Endometrium (tissue), 2 donors: ENCODE results near the gene PNLDC1.
"Not testable (repeated sequence)": the region's sequence is repeated elsewhere in the genome, so short reads cannot be mapped to it uniquely, and the experiment has no call there.

Experiments
- FAIRE-seq: peaks from 2 replicates; lab custom pipeline; 2012; peaks lifted over from hg19 to GRCh38; lab: Jason Lieb, UNC
- donor health status: control.
- donor health status: control.

Gene PNLDC1

DNA sequence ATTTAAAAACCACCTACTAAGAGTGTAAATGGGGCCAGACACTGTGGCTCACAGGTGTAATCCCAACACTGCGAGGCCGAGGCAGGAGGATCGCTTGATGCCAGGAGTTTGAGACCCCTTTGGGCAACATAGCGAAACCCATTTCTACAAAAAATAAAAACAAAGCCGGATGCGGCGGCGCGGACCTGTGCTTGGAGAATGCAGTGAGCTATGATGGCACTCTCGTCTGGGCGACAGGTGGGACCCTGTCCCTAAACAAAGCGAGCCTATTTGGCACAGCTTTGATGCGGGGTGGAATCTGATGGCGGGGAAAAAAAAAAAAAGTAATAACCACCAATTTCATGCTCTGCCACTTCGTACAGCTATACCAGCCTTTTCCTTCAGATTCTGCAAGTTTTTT lies 11.8 kb upstream of the PNLDC1 start:
- FAIRE-seq = no peak

DNA sequence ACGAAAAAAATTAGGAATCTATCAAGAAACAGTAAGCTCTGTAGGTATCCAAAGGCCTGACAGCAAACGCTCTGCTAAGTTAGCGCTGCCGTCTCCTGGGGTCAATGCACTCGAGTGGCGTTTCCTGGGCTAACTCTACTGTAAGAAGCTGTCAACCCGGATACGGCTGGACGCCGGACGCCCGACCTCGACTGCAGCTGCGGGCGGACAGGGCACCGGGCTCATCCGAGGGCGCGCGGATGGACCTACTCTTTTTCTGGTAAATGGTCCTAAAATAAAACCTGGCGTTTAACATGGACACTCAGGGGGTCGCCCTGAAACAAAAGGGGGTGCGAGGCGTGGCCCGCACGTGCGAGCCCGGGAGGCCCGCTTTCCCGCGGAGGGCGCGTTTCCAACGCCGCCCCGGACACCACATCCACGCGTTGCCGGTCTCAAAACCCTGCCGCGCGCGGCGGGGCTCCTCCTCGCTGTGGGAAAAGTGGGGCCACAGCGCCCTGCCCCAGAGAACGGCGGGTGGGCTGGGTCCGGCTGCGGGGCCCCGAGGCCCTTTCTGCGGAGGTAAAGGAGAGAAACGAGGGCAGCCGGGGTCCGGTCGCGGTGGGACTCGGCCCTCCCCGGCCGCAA lies 11.2 kb upstream of the PNLDC1 start:
- no peak for FAIRE-seq

DNA sequence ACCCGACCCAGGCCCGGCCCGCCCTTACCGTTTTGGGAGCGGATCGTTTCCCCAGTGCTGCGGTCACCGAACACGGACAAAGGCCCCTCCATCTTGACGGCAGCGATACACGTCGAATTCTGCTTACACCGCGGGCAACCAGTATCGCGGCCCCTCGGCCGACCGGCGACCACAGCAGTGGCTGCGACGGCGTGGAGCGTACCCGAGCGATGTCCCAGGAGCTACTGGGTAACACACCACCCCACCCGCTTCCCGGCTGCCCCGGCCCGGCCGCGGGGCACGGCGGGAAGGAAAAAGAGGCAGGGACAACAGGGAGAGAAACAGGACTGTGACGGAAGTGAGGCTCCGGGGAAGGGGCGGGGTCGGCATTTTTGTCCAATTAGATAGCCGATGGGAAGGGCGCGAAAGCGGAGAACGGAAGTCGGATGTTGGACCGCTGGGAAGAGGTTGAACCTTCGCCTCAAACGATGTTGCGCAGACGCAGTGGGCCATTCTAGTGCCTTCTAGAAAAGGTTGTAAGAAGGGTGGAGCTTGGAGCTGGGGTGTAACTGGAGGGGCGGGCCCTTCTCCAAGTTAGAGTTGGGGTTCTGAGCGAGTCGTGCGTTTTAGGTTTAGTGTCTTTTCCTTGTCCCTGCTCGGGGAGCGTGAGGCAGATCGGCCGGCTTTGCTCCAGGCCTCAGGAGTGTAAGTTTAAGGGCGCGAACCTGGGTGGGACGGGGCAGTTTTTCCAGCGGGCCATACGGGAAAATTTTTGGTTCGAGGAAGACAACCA lies 10.5 kb upstream of the PNLDC1 start, which contains the start of gene TCP1:
TCP1 (minus strand) TSS at position 226 of the 772 bp plus-strand sequence; CDS start at position 92, 134 bp downstream.
- peak; percentile 98 for FAIRE-seq

DNA sequence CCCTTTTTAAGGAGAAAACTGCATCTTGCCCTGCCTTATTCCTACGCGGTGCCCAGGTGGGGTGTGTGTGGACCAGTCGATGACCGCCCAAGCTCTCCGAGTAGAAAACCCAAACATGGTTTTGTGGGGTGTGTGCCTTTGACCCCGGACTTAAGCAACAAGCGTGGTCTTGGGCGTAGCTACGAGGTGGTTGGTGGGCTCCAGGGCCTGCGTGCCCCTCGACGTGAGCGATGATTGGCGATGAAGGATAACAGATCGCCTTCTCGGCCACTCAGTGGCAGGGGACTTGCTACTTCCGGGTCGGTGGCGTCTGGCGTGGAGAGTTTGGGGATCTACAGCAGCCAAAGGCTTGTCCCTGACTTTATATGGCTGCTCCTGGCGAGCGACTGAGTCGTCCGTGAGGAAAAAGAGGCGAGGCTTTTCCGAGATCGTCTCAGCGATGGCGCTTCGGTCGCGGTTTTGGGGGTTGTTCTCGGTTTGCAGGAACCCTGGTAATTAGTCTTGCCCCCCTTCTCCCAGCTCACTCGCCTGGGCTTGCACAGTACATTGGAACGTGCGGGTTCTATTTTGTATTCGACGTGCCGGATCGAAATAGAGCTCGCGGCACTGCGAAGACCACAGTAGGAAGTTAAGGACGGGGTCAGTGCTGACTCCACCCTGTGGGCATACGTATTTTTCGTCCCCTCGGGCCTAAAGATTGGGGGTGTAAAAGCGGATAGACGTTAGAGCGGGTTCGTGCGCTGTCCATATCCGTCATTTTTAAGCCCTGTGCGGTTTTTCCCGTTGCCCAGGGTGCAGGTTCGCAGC lies 9.7 kb upstream of the PNLDC1 start, which contains the start of gene MRPL18:
MRPL18 (plus strand) TSS at position 319 of the 807 bp plus-strand sequence; CDS start at position 440, 121 bp downstream.
- peak; percentile 80 for FAIRE-seq

DNA sequence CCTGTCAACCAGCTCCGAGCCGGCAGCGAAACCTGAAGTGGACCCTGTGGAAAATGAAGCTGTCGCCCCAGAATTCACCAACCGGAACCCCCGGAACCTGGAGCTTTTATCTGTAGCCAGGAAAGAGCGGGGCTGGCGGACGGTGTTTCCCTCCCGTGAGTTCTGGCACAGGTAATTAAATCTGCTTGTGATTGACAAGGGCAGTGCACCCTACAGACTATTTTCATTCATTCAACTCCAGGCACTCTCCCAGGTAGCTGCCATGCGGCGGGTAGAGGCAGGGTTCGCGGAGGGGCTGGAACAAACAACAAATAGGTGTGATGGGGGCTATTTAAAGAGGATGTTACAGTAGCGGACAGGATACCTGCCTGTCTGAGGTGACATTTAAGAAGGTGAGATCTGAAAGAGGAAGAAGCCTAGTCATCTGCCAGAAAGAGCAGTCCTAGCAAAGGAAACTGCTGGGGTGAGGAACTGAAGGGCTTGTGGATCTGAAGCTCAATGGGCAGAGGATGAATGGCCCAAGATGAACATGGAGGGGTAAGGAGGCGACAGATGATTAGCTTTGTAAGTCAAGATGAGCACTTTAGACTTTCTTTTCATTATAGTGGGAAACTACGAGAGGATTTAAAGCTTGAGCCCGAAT lies 9.0 kb upstream of the PNLDC1 start:
- FAIRE-seq = no peak

DNA sequence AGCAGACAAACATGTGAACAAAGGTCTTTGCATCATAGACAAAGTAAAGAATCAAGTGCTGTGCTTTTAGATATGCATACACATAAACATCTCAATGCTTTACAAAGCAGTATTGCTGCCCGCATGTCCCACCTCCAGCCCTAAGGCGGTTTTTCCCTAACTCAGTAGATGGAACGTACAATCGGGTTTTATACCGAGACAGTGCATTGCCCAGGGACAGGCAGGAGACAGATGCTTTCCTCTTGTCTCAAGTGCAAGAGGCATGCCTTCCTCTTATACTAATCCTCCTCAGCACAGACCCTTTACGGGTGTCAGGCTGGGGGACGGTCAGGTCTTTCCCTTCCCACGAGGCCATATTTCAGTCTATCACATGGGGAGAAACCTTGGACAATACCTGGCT lies 5.1 kb upstream of the PNLDC1 start:
- FAIRE-seq = not testable (repeated sequence)

DNA sequence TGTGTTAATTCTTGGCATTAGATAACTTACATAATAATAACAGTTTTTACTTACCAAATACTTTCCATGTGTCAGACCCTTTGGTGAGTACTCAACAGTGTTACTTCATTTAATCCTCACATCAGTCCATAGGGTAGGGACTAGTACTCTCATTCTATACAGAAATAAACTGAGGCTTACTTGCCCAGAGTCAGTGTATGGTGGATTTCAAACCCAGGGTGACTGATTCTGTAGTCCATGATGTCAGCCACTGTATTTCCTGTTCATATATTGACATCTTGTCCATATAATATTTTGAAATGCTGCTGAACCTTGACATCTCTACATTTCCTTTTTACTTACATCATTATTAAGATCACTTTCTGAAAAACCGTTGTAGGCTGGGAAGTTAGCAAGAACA lies 2.5 kb upstream of the PNLDC1 start:
- FAIRE-seq = no peak

DNA sequence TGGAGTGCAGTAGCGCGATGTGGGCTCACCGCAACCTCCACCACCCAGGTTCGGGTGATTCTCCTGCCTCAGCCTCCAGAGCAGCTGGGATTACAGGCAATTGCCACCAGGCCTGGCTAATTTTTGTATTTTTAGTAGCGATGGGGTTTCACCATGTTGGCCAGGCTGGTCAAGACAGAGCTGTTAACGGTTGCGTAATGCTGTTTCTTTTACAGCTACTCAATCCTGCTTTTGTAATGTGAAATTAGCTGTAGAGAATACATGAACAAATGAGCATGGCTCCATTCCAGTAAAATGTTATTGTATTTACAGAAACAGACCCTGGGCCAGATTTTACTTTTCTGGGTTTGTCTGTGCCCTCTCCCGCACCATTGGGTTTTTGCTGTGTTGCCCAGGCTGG lies 1.9 kb downstream of the PNLDC1 start:
- no peak for FAIRE-seq

DNA sequence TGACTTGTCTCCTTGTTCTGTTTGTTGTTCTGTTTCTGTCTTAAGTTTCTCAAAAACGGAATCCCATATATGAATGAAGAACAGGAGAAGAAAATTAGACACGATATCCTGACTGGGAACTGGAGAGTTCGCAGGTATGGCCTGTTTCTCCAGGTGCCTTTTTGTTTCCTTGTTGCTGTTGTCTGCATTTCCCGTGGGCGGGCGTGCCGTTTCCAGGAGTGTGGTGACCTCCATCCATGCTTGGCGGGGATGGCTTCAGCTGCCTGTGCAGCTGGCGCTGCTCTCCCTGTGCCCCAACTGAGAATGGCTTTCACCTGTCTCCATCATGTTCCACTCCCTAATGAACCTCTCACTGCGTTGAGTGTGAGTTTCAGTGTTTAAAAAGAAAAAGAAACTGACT lies 4.4 kb downstream of the PNLDC1 start:
- FAIRE-seq = no peak

DNA sequence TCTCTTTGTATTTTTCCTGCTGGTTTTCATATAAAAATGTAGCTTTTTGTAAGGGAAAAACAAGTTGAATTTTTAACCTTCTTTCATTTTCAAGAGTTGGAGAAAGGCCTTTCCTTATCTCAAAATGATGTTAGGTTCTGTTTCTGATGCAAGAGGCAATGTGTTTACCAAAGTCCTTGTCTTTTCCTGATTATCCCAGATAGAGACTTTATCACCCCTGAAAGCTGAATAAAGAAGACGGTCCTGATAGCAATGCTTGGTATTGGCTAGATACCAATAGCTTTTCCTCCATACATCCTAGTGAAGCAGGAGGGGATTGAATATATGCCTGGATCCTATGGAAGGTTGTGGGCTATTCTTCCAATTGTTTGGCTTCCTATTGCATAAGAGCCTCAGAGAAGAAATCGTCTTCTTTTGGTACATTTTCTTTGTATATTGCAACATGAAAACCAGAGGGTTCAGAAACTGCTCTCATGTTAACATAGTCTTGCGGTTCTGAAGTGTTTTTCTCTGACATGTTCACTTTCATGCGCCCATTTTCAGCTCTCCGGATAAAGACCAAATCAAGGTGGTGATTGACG lies 5.5 kb downstream of the PNLDC1 start:
- FAIRE-seq = no peak

DNA sequence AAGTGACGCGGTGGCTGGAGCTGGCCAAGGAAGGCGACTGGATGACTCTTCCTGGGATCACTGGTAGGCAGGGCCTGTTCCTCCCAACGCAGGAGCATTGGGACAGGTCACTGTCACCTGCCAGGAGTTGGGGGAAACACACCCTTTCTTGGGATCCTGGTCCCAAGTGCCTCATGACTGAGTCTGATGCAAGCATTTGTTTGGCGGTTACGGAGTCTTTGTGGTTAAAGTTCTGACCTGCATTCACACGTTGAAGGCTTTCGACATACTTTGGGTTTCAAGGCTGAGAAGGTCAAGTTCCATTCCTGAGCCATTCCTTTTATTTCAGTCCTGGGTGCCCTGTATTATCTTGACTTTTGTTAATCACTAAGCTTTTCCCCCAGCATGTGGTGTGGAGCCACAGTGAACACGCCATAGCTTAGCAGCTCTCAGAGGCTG lies 6.0 kb downstream of the PNLDC1 start:
- FAIRE-seq = no peak

DNA sequence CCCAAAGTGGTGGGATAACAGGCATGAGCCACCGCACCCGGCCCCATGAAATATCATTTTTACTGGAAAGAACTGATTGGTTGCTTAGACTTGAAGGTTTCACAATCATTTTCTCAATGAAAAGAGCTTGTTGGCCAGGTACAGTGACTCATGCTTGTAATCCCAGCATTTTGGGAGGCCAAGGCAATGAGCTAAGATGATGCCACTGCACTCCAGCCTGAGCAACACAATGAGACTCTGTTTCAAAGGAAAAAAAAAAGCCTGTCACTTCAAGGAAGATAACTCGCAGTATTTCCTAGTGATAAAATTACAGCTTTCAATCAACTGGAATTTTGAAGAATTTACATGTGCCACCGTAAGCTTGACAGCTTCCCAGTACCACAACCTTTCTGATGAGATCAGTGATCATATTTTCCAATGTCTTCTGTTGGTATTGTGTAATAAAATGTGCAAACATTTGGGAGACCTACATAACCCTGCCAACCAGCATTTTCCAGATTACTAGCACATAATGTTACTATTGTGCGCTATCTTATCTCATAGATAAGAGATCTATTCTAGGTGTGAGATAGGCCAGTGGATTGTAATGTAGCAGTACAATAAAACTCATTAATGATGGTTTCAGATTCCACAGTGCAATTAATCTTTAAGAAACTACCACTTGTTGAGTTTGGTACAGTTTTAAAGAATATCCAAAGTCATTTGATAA lies 7.2 kb downstream of the PNLDC1 start:
- FAIRE-seq = no peak

DNA sequence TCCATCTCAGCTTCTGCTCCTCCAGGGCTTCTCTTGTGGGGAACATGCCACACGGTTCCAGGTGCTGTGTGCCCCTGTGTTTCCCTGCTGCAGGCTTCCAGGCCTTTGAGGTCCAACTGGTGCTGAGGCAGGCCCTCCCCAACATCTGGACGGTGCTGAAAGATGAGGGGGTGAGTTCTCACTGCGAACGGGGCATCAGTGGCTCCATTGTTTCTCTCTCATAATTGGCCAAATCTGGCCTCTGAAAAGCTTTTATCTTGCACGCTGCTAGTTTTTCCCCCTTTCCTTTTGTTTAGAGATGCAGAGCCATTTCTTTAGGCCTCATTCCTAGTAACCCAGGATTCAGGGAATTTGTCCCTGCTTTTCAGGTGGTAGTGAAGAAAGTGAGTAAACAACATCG lies 8.6 kb downstream of the PNLDC1 start:
- no peak for FAIRE-seq

DNA sequence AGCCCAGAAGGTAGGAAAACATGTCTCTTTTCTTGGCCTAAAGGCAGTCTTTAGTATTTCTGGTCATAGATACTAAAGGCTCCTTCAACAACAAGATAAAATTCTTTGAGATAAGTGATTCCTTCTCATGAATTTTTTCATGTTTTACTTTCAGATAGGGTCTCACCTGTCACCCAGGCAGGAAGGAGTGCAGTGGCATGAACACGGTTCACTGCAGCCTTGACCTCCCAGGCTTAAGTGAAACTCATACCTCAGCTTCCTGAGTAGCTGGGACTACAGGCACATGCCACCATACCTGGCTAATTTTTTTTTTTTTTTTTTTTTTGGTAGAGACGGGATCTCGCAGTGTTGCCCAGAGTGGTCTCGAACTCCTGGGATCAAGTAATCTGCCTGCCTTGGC lies 9.1 kb downstream of the PNLDC1 start:
- FAIRE-seq = no peak

DNA sequence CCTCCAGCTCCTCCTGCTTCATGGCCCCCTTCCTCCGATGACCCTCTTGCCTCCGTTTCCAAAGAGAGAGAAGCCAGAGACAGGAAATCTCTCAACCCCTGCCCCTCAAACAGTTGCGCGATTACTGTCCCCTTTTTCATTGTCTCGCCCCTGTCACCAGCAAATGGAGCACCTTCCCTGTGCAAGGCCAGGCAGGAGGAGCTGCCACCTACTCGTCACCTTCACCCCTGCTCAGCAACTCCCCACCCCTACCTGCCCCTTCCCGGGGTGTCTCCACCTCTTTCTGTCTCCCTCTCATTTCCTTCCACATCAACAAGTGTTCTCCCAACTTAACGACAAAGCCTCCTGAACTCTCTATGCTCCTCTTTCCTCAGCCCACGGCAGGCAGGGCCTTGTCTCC lies 13.7 kb downstream of the PNLDC1 start:
- no peak for FAIRE-seq

DNA sequence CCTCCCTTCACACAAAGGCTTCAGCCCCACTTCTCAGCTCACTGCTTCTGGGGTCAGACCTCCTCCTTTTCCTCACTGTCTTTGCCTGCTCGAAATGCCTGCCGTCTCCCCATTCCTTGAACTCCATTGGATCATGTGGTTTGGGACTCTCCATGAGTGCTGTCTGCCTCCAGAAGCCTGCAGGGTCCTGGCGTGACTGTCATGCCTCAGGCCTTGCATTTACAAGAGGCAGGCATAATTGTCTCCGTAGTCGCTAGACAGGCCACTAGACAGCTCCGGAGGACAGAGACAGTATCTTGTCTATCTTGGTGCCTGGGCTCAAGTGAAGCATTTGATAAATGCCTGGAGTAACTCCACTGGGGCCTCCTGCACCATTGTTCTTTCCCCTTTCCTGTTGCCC lies 15.3 kb downstream of the PNLDC1 start:
- FAIRE-seq = no peak

DNA sequence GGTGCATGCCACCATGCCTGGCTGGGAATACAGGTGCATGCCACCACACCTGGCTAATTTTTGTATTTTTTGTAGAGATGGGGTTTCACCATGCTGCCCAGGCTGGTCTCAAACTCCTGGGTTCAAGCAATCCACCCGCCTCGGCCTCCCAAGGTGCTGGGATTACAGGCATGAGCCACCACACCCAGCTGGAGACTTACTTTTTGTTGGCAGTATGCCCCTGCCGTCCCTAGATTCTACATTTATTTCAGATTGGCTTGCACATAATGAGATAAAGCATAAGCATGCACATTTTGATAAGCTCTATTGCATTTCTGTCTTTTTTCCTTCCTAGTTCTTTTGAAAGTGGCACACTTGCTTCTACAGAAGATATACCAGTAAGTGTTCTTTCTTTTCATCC lies 16.7 kb downstream of the PNLDC1 start:
- FAIRE-seq = not testable (repeated sequence)

DNA sequence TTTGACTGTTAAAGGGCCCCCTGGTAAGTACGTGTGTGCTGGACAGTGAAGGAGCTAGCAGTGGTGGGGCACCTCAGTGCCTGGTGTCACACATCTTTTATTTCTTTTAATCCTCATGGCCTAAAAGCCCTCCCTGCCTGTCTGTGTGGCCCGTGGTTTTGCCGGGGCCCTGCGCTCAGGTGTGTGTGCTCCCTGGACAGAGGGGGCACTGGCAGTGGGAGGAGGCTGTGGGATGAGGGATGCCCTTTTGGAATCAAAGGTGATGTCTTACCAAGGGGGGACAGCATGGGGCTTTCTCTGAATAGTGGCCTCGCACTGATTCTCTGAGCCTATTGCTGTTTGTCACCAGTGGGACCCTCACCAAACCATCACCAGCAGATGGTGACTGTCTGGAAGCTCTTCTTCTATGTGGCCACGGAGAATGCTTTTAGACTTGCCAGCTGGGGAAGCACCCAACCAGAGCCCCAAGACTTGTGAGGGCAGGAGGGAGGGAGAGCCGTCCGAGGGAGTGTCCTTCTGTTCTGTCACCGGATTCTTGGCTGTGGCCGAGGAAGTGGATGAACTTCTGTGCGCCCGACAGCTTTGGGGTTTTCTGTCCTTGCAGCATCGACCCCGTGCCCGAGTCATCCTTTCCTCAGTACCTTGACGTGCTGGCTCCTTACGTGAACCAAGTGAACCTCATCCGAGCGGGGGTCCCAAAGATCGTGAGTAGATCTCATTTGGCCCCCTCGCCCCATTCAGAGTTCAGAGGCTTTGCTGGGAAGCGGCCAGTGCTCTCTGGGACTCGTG lies 18.1 kb downstream of the PNLDC1 start:
- no peak for FAIRE-seq

DNA sequence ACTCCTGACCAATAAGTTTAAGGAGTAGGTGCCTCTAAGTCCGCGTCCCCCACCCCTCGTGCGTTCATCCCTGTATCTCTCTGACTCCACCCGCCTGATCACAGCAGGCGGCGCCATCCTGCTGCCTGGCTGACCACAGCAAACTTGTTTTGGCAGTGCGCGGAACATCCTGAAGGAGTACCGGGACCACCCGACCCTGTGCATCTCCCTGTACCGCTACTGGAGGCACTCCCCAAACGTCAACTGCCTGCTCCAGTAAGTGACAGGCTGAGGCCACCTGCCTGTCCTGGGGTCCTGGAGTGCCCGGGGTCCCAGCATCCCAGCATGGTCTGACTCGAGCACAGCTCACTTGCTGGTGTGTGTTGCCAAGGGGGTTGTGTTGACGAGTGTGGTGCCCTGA lies 19.0 kb downstream of the PNLDC1 start:
- no peak for FAIRE-seq

DNA sequence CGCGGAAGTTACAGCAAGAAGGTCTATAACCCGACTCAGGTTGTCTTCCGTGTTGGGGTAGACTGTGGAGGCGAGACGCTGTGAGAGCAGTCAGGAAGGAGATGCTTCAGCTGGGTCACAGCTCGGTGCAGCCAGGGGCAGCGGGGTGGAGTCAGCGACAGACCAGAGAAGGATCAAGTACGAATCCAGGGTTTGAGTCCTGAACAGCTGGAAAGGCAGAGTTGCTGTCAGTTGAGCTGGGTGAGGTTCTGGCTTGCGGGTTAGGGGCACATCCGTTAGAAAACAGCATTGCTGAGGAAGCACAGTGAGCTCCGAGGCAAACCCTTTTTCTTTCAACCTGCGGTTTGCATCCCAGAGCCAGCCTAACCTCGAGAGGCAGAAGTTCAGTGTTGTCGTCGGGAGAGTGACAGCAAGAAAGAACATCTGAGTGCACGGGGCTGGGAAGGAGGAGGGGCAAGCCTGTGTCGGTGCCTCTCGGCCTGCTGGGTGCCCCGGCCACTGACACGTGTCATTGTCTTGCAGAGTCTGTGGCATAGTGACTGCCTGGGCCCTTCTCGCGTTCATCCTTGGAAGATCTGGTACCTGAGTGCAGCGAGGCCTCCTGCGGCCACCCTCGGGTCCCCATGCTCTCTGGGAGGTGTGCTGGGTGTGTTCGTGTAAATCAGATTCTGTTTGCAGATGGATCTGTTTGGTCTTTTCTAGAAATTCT lies 20.0 kb downstream of the PNLDC1 start:
- no peak for FAIRE-seq
